HG03045 (cell line): ENCODE measurements around the gene CXorf58.

ENCODE experiments used
- ATAC-seq: cut with Tn5 transposase; IDR thresholded peaks from one replicate; pipeline ENCODE4 v1.9.1; 2021; ENCODE audit warnings: mild to moderate bottlenecking, moderate library complexity; ENCODE audit not compliant: unreplicated experiment

Gene CXorf58

GRCh38 chrX:23900220-23900797 lies 7.5 kb upstream of the CXorf58 start:
- no peak for ATAC-seq

- ATAC-seq = no peak
These were observed 6.7 kb upstream of the CXorf58 start for GRCh38 chrX:23901060-23901459.

- ATAC-seq = peak; percentile 69
These were observed 6.0 kb upstream of the CXorf58 start for GRCh38 chrX:23901805-23902204.

- ATAC-seq = no peak
These were observed 5.4 kb upstream of the CXorf58 start for GRCh38 chrX:23902419-23902818.

- ATAC-seq = no peak
These were observed 3.7 kb upstream of the CXorf58 start for GRCh38 chrX:23904096-23904495.

GRCh38 chrX:23907111-23907497 lies 702 bp upstream of the CXorf58 start:
- ATAC-seq = peak; percentile 4

- ATAC-seq = no peak
These were observed 606 bp downstream of the CXorf58 start for GRCh38 chrX:23908219-23909004.

GRCh38 chrX:23911126-23911835 lies 3.5 kb downstream of the CXorf58 start:
- no peak for ATAC-seq

- no peak for ATAC-seq
These were observed 11.3 kb downstream of the CXorf58 start for GRCh38 chrX:23919148-23919547.

GRCh38 chrX:23919706-23920320 lies 12.0 kb downstream of the CXorf58 start:
- ATAC-seq = no peak

GRCh38 chrX:23926015-23926414 lies 18.2 kb downstream of the CXorf58 start:
- ATAC-seq = no peak

- ATAC-seq = no peak
These were observed 23.2 kb downstream of the CXorf58 start for GRCh38 chrX:23930894-23931604.

- ATAC-seq = no peak
These were observed 24.2 kb downstream of the CXorf58 start for GRCh38 chrX:23932046-23932445.

GRCh38 chrX:23935106-23935505 lies 27.3 kb downstream of the CXorf58 start:
- no peak for ATAC-seq

GRCh38 chrX:23936180-23936579 lies 28.4 kb downstream of the CXorf58 start:
- no peak for ATAC-seq

- no peak for ATAC-seq
These were observed 29.3 kb downstream of the CXorf58 start for GRCh38 chrX:23937100-23937499.

GRCh38 chrX:23938690-23939089 lies 30.9 kb downstream of the CXorf58 start:
- ATAC-seq = no peak

GRCh38 chrX:23939203-23939602 lies 31.4 kb downstream of the CXorf58 start:
- no peak for ATAC-seq

GRCh38 chrX:23944234-23944633 lies 36.4 kb downstream of the CXorf58 start:
- ATAC-seq = no peak

- no peak for ATAC-seq
These were observed 37.4 kb downstream of the CXorf58 start for GRCh38 chrX:23945206-23945605.

- no peak for ATAC-seq
These were observed 44.6 kb downstream of the CXorf58 start for GRCh38 chrX:23952391-23952790.
